Uterus (tissue), 4 donors: ENCODE data around the gene MYH16. TPM values are rescaled to one million over a fixed set of nuclear protein-coding genes. Genes with fewer than 3 reads are reported as not detected.
"Not testable (repeated sequence)": the region's sequence is repeated elsewhere in the genome, so short reads cannot be mapped to it uniquely, and the experiment has no call there.

ENCODE experiments used
- DNase-seq, 2 donors: peaks; one replicate each; pipeline ENCODE4 v3.0.0-alpha.2; 2019 to 2020
- H3K27ac ChIP-seq, 2 donors: fragments of 200-600 bp; sonication (generic); 1 replicate in 1 of 2; 2 replicates in 1 of 2; pipeline ENCODE4 v1.5.1; 2016 to 2018
- H3K27me3 ChIP-seq, 2 donors: fragments of 200-600 bp; sonication (generic); one replicate each; pipeline ENCODE4 v1.5.1; 2018 to 2019; ENCODE audit warnings: control low read depth in 1 of 2
- H3K36me3 ChIP-seq, 2 donors: fragments of 200-600 bp; sonication (generic); one replicate each; pipeline ENCODE4 v1.5.1; 2019; ENCODE audit warnings: control low read depth in 1 of 2
- H3K4me1 ChIP-seq, 2 donors: fragments of 200-600 bp; sonication (generic); one replicate each; pipeline ENCODE4 v1.5.1; 2018 to 2019; ENCODE audit warnings: control low read depth in 1 of 2
- H3K4me3 ChIP-seq, 2 donors: fragments of 200-600 bp; sonication (generic); 1 replicate in 1 of 2; 2 replicates in 1 of 2; pipeline ENCODE4 v1.5.1; 2018 to 2019; ENCODE audit warnings: mild to moderate bottlenecking in 1 of 2
- H3K9me3 ChIP-seq, 2 donors: fragments of 200-600 bp; sonication (generic); one replicate each; pipeline ENCODE4 v1.5.1; 2019; ENCODE audit warnings: control low read depth in 1 of 2
- CTCF ChIP-seq, 4 experiments: fragments of 200-600 bp in 2 of 4; fragments of 450-650 bp in 2 of 4; sonication (generic) in 2 of 4; IDR thresholded peaks; one replicate each; pipeline ENCODE4 v1.5.1; 2016 to 2019; ENCODE audit warnings: antibody characterized with exemption in 4 of 4, mild to moderate bottlenecking in 2 of 4, moderate library complexity in 1 of 4
- POLR2A ChIP-seq, 2 donors: fragments of 450-650 bp; IDR thresholded peaks; one replicate each; pipeline ENCODE4 v1.6.1; 2016; ENCODE audit warnings: antibody characterized with exemption in 2 of 2, mild to moderate bottlenecking in 1 of 2, moderate library complexity in 1 of 2
- intact Hi-C: fragments of 100-400 bp; cut with DNase I; formaldehyde crosslinking; loops from one replicate; pipeline ENCODE4 v1.15.1; 2023; ENCODE audit warnings: low total_unique reads
- total RNA-seq, 4 donors: library from RNA; depleted of rRNA in 3 of 4; stranded (reverse); fragments of >200 nt in 3 of 4; gene quantifications; one replicate each; pipeline versions ENCODE4 v1.1.0 to v1.2.4, GENCODE V29; 2014 to 2023
- donor health status: DM: yes; HTN: yes; CAD: no.

The MYH16 gene
- total RNA-seq, 4 donors from 2014 or later = not detected

GRCh38 chr7:99278180-99278579, 5.5 kb downstream of the MYH16 start:
- TF ChIP-seq CTCF (IDR thresholded peaks at IDR 0.05) (no peak), POLR2A (IDR thresholded peaks at IDR 0.05) (no peak)
- H3K36me3 ChIP-seq = no peaks in the 10 kb centered on the region
- intact Hi-C loops = no loop called here
- no peaks in the 10 kb centered on the region for H3K4me1 ChIP-seq
- H3K9me3 ChIP-seq = no peaks in the 10 kb centered on the region
- H3K27ac ChIP-seq = no peak overlapping the region
- no peak overlapping the region for H3K4me3 ChIP-seq
- H3K27me3 ChIP-seq = no peaks in the 10 kb centered on the region
- no peak for DNase-seq

- H3K4me3 ChIP-seq, H3K27ac ChIP-seq, DNase-seq, H3K27me3 ChIP-seq, intact Hi-C loops, H3K9me3 ChIP-seq, H3K4me1 ChIP-seq, H3K36me3 ChIP-seq: not testable (repeated sequence)
These were observed 11.5 kb downstream of the MYH16 start for GRCh38 chr7:99284165-99284564.

GRCh38 chr7:99287779-99288534, 15.3 kb downstream of the MYH16 start:
- H3K27ac ChIP-seq = no peak overlapping the region
- intact Hi-C loops = no loop called here
- no peaks in the 10 kb centered on the region for H3K4me1 ChIP-seq
- no peak overlapping the region for H3K4me3 ChIP-seq
- TF ChIP-seq POLR2A (IDR thresholded peaks at IDR 0.05) (no peak), CTCF (IDR thresholded peaks at IDR 0.05) (no peak)
- DNase-seq = no peak
- H3K36me3 ChIP-seq = no peaks in the 10 kb centered on the region
- no peaks in the 10 kb centered on the region for H3K9me3 ChIP-seq
- no peaks in the 10 kb centered on the region for H3K27me3 ChIP-seq

GRCh38 chr7:99289185-99289584, 16.5 kb downstream of the MYH16 start:
- no peaks in the 10 kb centered on the region for H3K9me3 ChIP-seq
- H3K4me1 ChIP-seq = no peaks in the 10 kb centered on the region
- intact Hi-C loops = no loop called here
- no peak for TF ChIP-seq POLR2A (IDR thresholded peaks at IDR 0.05)
- TF ChIP-seq CTCF (IDR thresholded peaks at IDR 0.05) = no peak
- H3K27ac ChIP-seq = no peak overlapping the region
- no peak overlapping the region for H3K4me3 ChIP-seq
- H3K36me3 ChIP-seq = no peaks in the 10 kb centered on the region
- no peaks in the 10 kb centered on the region for H3K27me3 ChIP-seq
- no peak for DNase-seq

- intact Hi-C loops, H3K27me3 ChIP-seq, H3K9me3 ChIP-seq, DNase-seq, H3K27ac ChIP-seq, H3K4me1 ChIP-seq, H3K36me3 ChIP-seq, H3K4me3 ChIP-seq: not testable (repeated sequence)
These were observed 17.5 kb downstream of the MYH16 start for GRCh38 chr7:99290148-99290547.

GRCh38 chr7:99290980-99291607, 18.5 kb downstream of the MYH16 start:
- Histone ChIP-seq H3K9me3 (no peaks in the 10 kb centered on the region), H3K27me3 (no peaks in the 10 kb centered on the region), H3K36me3 (no peaks in the 10 kb centered on the region), H3K27ac (no peak overlapping the region), H3K4me3 (no peak overlapping the region), H3K4me1 (no peaks in the 10 kb centered on the region)
- intact Hi-C loops = no loop called here
- DNase-seq = no peak
- TF ChIP-seq CTCF (IDR thresholded peaks at IDR 0.05) (no peak), POLR2A (IDR thresholded peaks at IDR 0.05) (no peak)
